Stromal cell of bone marrow (primary cell): ENCODE results near the gene NPTX1.

Experiments
- DNase-seq: peaks from one replicate; pipeline ENCODE4 v3.0.0-alpha.2; 2012; ENCODE audit warnings: low read depth

NPTX1 gene

DNA sequence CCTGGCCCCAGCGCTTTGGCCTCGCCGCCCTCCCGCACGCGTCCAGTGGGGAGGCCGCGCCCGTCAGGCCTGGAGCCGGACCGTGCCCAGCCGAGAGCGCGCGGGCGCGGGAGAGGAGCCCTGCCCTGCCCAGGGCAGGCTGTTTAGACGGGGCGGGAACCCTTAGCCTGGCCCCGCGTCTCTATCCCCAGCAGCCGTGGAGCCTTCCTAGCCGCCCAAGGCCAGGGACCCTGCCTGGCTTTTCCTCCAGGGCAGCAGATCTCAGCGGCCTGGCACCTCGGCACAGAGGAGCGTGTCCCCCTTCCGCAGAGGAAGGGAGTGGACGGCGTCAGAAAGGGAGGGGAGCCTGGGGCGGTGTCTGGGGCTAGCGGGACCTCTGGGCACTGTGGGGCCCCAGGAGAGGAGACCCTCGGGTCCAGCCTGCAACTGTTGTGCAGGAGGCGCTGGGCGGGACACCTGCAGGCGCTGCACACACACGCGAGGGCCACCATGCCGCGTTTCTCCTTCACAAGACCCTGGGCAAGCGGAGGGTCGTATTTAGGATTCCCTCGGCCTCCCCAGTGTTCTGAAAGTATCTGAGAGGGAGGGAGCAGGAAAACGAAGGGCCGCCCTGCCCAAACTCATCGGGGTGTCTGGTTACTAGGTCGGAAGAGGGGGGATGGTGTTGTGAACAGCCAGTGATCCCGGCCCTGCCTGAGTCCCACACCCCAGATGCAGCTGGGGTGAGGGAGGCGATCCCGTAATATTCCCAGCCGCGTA lies 2.3 kb upstream of the NPTX1 start:
- no peak for DNase-seq

DNA sequence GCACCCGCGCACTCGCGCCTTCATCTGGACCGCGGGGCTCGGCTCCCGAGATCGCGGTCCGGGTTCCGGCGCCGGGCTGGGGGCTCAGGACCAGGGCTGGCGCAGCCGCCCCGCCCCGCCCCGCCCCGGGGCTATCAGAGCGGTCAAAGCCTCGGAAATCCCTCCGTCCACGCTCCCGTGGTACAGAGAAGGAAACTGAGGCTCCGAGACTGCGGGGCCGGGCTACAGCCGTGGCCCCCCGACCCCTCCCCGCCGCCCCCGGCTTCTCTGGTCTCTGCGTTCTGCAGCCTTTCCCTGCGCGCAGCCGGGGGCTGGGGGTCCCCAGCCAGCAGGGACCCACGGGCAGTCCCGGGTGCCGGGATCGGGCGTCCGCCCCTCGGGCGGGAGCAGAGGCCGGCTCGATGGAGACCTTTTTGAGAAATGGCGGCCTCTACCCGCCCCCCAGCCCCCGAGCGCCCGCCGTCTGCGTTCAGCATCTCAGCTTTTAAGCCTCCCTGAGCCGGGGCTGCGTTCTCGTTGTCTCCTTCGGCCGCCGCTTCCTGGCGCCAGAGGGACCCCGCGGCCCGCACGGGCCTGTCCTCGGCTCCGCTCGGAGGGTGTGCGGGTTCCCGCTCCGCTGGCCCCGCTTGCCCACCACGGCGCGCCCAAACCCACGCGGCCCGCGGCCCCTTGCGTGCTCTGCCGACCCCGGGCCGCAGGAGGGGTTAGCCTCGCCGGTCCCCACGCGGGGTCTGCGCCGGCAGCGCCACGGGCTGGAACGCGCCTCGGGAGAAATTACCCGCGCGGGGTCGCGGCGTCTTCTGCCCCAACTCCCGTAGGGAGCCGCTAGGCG lies 1.5 kb upstream of the NPTX1 start:
- DNase-seq = no peak

GRCh38 chr17:80476877-80477646 lies 655 bp upstream of the NPTX1 start:
- no peak for DNase-seq

DNA sequence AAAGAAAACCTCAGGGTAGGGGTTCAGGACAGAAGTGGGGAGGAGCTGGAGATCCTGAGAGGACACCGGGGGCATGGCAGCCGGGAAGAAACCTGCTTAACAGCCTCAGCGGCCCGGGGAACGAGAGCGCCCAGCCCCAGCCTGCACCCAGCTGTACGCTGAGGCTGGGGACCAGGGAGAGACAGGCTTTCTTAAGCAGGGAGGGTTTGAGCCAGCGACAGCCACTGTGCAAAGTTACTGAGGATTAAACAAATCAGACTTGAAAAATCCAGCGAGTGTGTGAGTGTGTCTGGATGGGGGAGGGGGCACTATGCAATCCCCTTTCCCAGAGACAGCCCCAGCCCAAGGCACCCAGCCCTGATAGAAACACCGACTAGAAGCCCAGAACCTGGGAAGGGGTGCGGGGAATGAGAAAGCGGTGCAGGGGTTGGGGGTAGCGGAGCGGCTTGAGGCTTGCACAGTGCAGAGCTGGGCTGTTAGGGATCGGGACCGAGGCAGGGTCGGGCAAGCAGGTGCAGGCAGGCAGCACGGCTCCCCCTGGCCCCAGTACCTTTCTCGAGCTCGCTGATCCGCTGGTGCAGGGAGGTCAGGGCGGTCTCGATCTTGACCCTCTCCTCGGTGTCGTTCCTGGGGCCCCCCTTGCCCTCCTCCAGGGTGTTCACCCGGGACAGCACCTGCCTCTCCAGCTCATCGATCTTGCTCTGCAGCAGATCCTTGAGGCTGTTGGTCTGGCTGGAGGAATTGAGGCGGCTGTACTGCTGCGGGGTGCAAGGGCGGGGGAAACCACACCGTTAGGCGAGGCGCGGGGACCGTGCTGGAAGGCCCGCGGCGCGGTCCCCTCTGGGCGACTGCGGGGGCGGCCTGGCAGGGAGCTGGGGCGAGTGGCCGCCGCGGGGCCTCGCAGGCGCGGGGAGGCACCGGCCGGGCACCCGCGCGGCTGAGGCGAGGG lies 1.2 kb downstream of the NPTX1 start:
- DNase-seq = no peak

- DNase-seq = no peak
Measured at GRCh38 chr17:80474231-80474960, 2.0 kb downstream of the NPTX1 start.

DNA sequence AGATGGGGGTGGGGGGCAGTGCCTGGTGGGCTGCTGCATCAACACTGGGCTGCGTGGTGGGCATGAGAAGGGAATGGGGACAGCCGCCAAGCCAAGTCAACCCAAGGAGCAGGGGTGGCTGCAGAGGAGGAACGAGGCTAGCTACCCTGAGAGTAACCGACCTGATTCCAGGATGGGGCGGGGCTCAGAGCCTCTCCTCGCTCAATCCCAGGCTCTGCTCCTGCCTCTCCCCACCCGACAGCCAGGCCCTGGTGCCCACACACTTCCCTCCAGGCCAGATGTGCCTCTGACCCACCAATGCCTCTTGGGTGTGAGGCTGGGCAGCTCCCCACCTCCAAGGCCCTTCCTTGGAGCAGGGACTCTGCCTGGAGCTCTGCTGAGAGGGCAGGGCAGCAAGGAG lies 2.7 kb downstream of the NPTX1 start:
- no peak for DNase-seq

GRCh38 chr17:80472996-80473395 lies 3.4 kb downstream of the NPTX1 start:
- DNase-seq = no peak

DNA sequence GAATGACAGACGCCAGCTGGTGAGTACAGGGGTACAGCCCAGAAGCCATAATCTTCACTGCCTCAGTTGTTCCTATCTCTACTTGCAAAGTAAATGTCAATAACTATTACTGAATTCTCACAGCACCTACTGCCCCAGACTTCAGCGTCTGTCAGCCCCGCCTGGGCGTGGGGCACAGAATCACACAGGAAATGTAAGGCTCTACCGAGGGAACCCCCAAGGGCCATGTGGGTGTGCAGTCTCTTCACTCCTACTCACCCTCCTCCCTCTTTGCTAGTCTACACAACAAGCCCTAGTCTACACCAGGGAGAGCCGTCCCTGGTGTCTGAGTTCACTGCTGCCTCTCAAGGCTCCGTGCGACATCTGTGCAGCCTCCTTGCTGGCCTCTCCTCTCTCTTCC lies 4.5 kb downstream of the NPTX1 start:
- no peak for DNase-seq

- DNase-seq = no peak
Measured at GRCh38 chr17:80470603-80471002, 5.8 kb downstream of the NPTX1 start.

- no peak for DNase-seq
Measured at GRCh38 chr17:80469667-80470066, 6.7 kb downstream of the NPTX1 start.

- no peak for DNase-seq
Measured at GRCh38 chr17:80468781-80469493, 7.5 kb downstream of the NPTX1 start.

GRCh38 chr17:80468242-80468641 lies 8.2 kb downstream of the NPTX1 start:
- no peak for DNase-seq

DNA sequence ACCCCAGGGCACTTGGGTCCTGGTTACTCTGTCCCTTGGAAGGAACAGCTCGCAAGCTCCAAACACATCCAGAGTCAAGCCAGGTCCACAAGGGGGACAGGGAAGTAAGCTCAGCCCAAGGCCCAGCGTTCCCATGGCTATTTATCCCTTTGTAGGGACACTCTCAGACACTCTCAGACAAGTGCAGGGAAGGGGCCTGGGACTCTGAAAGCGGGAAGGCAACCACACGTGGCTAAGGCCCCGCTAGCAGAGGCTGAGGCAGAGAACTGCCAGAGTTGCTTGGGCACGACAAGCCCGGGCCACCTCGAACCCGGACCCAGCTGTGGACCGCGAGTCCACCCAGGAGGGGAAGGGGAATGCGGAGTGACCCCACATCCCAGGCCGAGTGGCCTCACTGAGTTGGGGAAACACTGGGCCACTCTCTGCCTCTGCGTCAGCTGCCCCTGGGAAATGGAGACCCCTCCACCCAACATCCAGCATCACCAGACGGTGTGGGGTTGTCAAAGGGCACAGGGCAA lies 10.2 kb downstream of the NPTX1 start:
- DNase-seq = no peak

- no peak for DNase-seq
Measured at GRCh38 chr17:80465327-80465974, 11.0 kb downstream of the NPTX1 start.

DNA sequence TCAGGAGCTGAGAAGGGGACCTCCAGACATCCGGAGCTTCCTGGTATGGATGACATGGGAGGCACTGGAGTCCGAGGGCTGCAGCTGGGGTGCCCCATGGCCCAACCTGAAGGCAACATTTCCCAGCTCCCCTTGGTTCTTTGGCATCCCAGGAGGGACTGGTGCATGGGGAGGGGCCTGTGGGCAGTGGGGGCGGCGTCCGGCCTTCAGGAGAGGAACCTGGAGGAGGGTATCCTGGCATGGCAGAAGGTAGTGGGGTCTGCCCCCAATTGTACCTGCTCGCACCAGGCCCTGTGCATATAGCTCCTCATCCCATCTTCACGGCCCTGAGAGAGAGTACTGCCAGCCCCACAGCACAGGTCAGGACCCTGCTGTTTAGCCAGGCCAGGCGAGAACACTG lies 11.9 kb downstream of the NPTX1 start:
- DNase-seq = no peak

- DNase-seq = no peak
Measured at GRCh38 chr17:80463784-80464400, 12.5 kb downstream of the NPTX1 start.

GRCh38 chr17:80461528-80462160 lies 14.8 kb downstream of the NPTX1 start:
- DNase-seq = no peak

- DNase-seq = no peak
Measured at GRCh38 chr17:80460429-80460834, 16.0 kb downstream of the NPTX1 start.
